HepG2 (cell line): ENCODE measurements around the gene MALRD1. TPM values are rescaled to one million over a fixed set of nuclear protein-coding genes. Genes with fewer than 3 reads are reported as not detected.

Experiments used
- ATAC-seq: fragments of 200-7000 bp; cut with Tn5 transposase; 3 replicates; pipeline ENCODE4 v1.9.1; 2020; ENCODE audit warnings: mild to moderate bottlenecking, moderate library complexity
- BruUV-seq: library from RNA; stranded (reverse); fragments of 400-500 nt; replicated peaks from 2 replicates; lab custom pipeline; 2021; lab: Mats Ljungman, UMichigan
- CTCF ChIA-PET: fragments of 300-600 bp; formaldehyde crosslinking; extraction: SDS; loops from one replicate; lab custom pipeline; 2021; ENCODE audit warnings: low total read pairs, inconsistent platforms, low intra/inter-chr PET ratio; lab: Yijun Ruan, JAX
- POLR2A ChIA-PET: fragments of 350-600 bp; sonication (Branson Sonifier 250); formaldehyde crosslinking; loops from one replicate; lab custom pipeline; 2020; ENCODE audit warnings: antibody characterized with exemption, inconsistent platforms; lab: Yijun Ruan, JAX
- DNase-seq: peaks from one replicate; pipeline ENCODE4 v3.0.0-alpha.2; 2015; ENCODE audit warnings: low spot score
- FAIRE-seq: peaks from 3 replicates; lab custom pipeline; 2011; peaks lifted over from hg19 to GRCh38; lab: Jason Lieb, UNC
- H2AFZ ChIP-seq: one replicate; pipeline ENCODE4 v1.6.1; 2011; ENCODE audit warnings: low read length, inconsistent platforms
- H3K27ac ChIP-seq: fragments of 300-600 bp; 3 replicates; pipeline ENCODE4 v1.8.0; 2011; ENCODE audit warnings: mixed run types, mild to moderate bottlenecking, mixed read lengths, low read length, inconsistent platforms; ENCODE audit not compliant: insufficient read depth; ENCODE audit errors: extremely low read length
- H3K27me3 ChIP-seq, 2 experiments: fragments of 200-600 bp in 1 of 2; 2 replicates in 1 of 2; 3 replicates in 1 of 2; pipeline versions ENCODE4 v1.6.0 to v1.8.0; 2011; ENCODE audit warnings: low read length in 2 of 2, mild to moderate bottlenecking in 2 of 2, moderate library complexity in 2 of 2, inconsistent platforms in 1 of 2; ENCODE audit not compliant: insufficient read depth in 2 of 2, control insufficient read depth in 1 of 2
- H3K36me3 ChIP-seq, 2 experiments: fragments of 200-600 bp in 1 of 2; replicated peaks in 1 of 2; 2 replicates in 1 of 2; 3 replicates in 1 of 2; pipeline versions ENCODE4 v1.5.1 to v1.8.0; 2011; ENCODE audit warnings: low read length in 2 of 2, inconsistent platforms in 1 of 2; ENCODE audit not compliant: insufficient read depth in 2 of 2, control insufficient read depth in 1 of 2
- H3K4me1 ChIP-seq: 2 replicates; pipeline ENCODE4 v1.5.1; 2012; ENCODE audit warnings: low read length, inconsistent platforms; ENCODE audit not compliant: insufficient read depth
- H3K4me2 ChIP-seq: 2 replicates; pipeline ENCODE4 v1.6.0; 2011; ENCODE audit warnings: low read depth, low read length, inconsistent platforms
- H3K4me3 ChIP-seq, 3 experiments: fragments of 200-600 bp in 1 of 3; sonication (generic), shearing (Covaris generic) in 1 of 3; replicated peaks in 1 of 3; 2 replicates each; pipeline ENCODE4 v1.5.1; 2011 to 2016; ENCODE audit warnings: low read length in 3 of 3, inconsistent platforms in 2 of 3, low read depth in 2 of 3, mild to moderate bottlenecking in 2 of 3, control low read depth in 1 of 3, mixed read lengths in 1 of 3; ENCODE audit not compliant: insufficient read depth in 1 of 3
- H3K79me2 ChIP-seq: one replicate; pipeline ENCODE4 v1.6.1; 2011; ENCODE audit warnings: low read length, inconsistent platforms; ENCODE audit not compliant: insufficient read depth
- H3K9ac ChIP-seq: 2 replicates; pipeline ENCODE4 v1.6.0; 2011; ENCODE audit warnings: mild to moderate bottlenecking, low read depth, low read length, inconsistent platforms; ENCODE audit not compliant: insufficient read depth
- H3K9me3 ChIP-seq: 2 replicates; pipeline ENCODE4 v1.5.1; 2012; ENCODE audit warnings: mild to moderate bottlenecking, low read length
- H4K20me1 ChIP-seq: 2 replicates; pipeline ENCODE4 v1.6.0; 2011; ENCODE audit warnings: inconsistent platforms, mild to moderate bottlenecking, low read length, moderate library complexity; ENCODE audit not compliant: insufficient read depth
- CEBPB ChIP-seq: IDR thresholded peaks from 2 replicates; pipeline ENCODE4 v1.6.1; 2011; ENCODE audit warnings: low read depth, low read length, improper control_type of control experiment, borderline replicate concordance
- ERF ChIP-seq: IDR thresholded peaks from 2 replicates; pipeline ENCODE4 v1.6.1; 2018; ENCODE audit warnings: missing biosample characterization, missing genetic modification reagents
- HCFC1 ChIP-seq: fragments of 150-350 bp; IDR thresholded peaks from 2 replicates; pipeline ENCODE4 v1.6.1; 2014; ENCODE audit warnings: low read depth, low read length
- HOXA7 ChIP-seq: sonication (generic); formaldehyde crosslinking; IDR thresholded peaks from 2 replicates; pipeline ENCODE4 v1.8.1; 2022; ENCODE audit warnings: mild to moderate bottlenecking, missing genetic modification reagents, moderate library complexity
- HOXA9 ChIP-seq: sonication (generic); formaldehyde crosslinking; IDR thresholded peaks from 2 replicates; pipeline ENCODE4 v1.8.1; 2022; ENCODE audit warnings: missing genetic modification reagents, mild to moderate bottlenecking, moderate library complexity, borderline replicate concordance
- MATR3 ChIP-seq: sonication (generic); formaldehyde crosslinking; IDR thresholded peaks from 2 replicates; pipeline ENCODE4 v1.4.0; 2020; ENCODE audit warnings: missing genetic modification reagents
- MLLT10 ChIP-seq: sonication (generic); formaldehyde crosslinking; IDR thresholded peaks from 2 replicates; pipeline ENCODE4 v1.4.0; 2020; ENCODE audit warnings: missing genetic modification reagents
- POLR2AphosphoS2 ChIP-seq: IDR thresholded peaks from 2 replicates; pipeline ENCODE4 v1.6.1; 2011; ENCODE audit warnings: low read depth, low read length, improper control_type of control experiment
- RAD21 ChIP-seq: fragments of 450-650 bp; formaldehyde crosslinking; IDR thresholded peaks from 2 replicates; pipeline ENCODE4 v1.5.0; 2020; ENCODE audit warnings: mild to moderate bottlenecking
- SAP130 ChIP-seq: IDR thresholded peaks from 2 replicates; pipeline ENCODE4 v1.6.1; 2016; ENCODE audit warnings: low read depth
- TBL1XR1 ChIP-seq: fragments of 150-350 bp; IDR thresholded peaks from 2 replicates; pipeline ENCODE4 v1.6.1; 2014; ENCODE audit warnings: borderline replicate concordance, low read length; ENCODE audit not compliant: partially characterized antibody
- ZNF101 ChIP-seq: sonication (generic); formaldehyde crosslinking; IDR thresholded peaks from 2 replicates; pipeline ENCODE4 v1.4.0; 2020; ENCODE audit warnings: mild to moderate bottlenecking, low read depth, missing genetic modification reagents, borderline replicate concordance
- ZNF296 ChIP-seq: sonication (generic); formaldehyde crosslinking; conservative IDR thresholded peaks from 2 replicates; pipeline ENCODE4 v1.5.0; 2020; ENCODE audit warnings: mild to moderate bottlenecking, missing genetic modification reagents
- ZNF441 ChIP-seq: sonication (generic); formaldehyde crosslinking; IDR thresholded peaks from 2 replicates; pipeline ENCODE4 v1.7.0; 2021; ENCODE audit warnings: missing genetic modification reagents, borderline replicate concordance
- ZNF562 ChIP-seq: sonication (generic); formaldehyde crosslinking; IDR thresholded peaks from 2 replicates; pipeline ENCODE4 v1.8.0; 2022; ENCODE audit warnings: missing genetic modification reagents, borderline replicate concordance
- ZNF598 ChIP-seq: sonication (generic); formaldehyde crosslinking; IDR thresholded peaks from 2 replicates; pipeline ENCODE4 v1.5.1; 2020; ENCODE audit warnings: mild to moderate bottlenecking, missing genetic modification reagents, borderline replicate concordance
- ZNF776 ChIP-seq: sonication (generic); formaldehyde crosslinking; IDR thresholded peaks from 2 replicates; pipeline ENCODE4 v1.4.0; 2020; ENCODE audit warnings: mild to moderate bottlenecking, missing genetic modification reagents
- ZNF782 ChIP-seq: sonication (generic); formaldehyde crosslinking; IDR thresholded peaks from 2 replicates; pipeline ENCODE4 v1.4.0; 2020; ENCODE audit warnings: missing genetic modification reagents, mild to moderate bottlenecking, borderline replicate concordance
- WGBS: methylation state at CpG from one replicate; pipeline ENCODE4 v1.1.6; 2017; ENCODE audit warnings: low lambda C conversion rate; 5-methylcytosine and 5-hydroxymethylcytosine counted together
- in situ Hi-C: cut with HindIII; loops from 2 replicates; pipeline ENCODE4 v1.10.0; 2017; ENCODE audit warnings: low pct_unique_long_range_greater_than_20kb; ENCODE audit not compliant: extremely low pct_ligation_motif_present
- intact Hi-C: fragments of 100-400 bp; cut with micrococcal nuclease; formaldehyde crosslinking; loops from one replicate; pipeline ENCODE4 v1.10.0; 2022; ENCODE audit not compliant: unreplicated experiment
- polyA plus RNA-seq, 8 experiments: library from polyadenylated mRNA; depleted of rRNA in 3 of 8; stranded (reverse) in 7 of 8; unstranded in 1 of 8; fragments of >200 nt; fragmentation: Illumina TruSeq in 4 of 8; extraction: Trizol in 4 of 8; gene quantifications; 2 replicates each; pipeline versions ENCODE4 v1.2.1 to v1.2.3, GENCODE V29; 2011 to 2016; ENCODE audit warnings: low read depth in 4 of 8, missing spikeins in 1 of 8, mixed read lengths in 1 of 8; ENCODE audit not compliant: insufficient read depth in 1 of 8
- total RNA-seq, 5 experiments: library from RNA; depleted of rRNA; stranded (reverse); fragments of >200 nt; fragmentation: Illumina TruSeq; extraction: Trizol; gene quantifications; 2 replicates each; pipeline ENCODE4 v1.2.3, GENCODE V29; 2016; ENCODE audit warnings: low read depth in 1 of 5

Gene MALRD1
- total and polyA plus RNA-seq, 2 of the 13 experiments (the other 11 are each of a cell fraction or from before 2014, with no cell fraction given), result 5.7 to 15.4 TPM

DNA sequence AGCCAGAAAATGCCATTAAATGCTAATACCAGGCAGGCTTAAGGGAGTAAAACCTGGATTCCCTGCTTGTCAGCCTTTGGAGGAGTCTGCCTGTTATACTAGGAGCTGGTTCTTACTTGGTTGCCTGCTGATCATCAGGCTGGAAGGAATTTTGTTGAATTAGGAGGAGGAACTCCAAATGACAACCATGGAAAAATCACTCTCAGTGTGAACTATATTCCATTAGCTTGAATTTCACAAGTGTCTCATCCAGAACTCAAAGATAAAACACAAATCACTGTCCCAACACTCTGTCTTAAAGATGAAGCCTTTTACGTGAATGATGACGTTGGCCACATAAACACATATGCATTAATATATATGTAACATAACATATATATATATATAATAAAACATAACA, 528.8 kb downstream of the MALRD1 start:
- 36% methylated on average over 2 of the region's 2 CpGs for WGBS
- Histone ChIP-seq H3K9ac (no peak overlapping the region), H2AFZ (no peak overlapping the region), H3K27ac (no peak overlapping the region), H3K4me3 (no peak overlapping the region), H3K4me1 (no peaks in the 10 kb centered on the region), H4K20me1 (no peaks in the 10 kb centered on the region), H3K9me3 (no peaks in the 10 kb centered on the region), H3K79me2 (no peaks in the 10 kb centered on the region), H3K36me3 (no peaks in the 10 kb centered on the region; a peak in 1 of 5 replicates), H3K4me2 (no peak overlapping the region), H3K27me3 (no peaks in the 10 kb centered on the region)
- in situ Hi-C loops, result no loop called here
- DNase-seq, result no peak
- ATAC-seq, result no peak
- no TSS peak for BruUV-seq
- no peak for FAIRE-seq
- POLR2A ChIA-PET, result no interaction called here
- TF ChIP-seq ZNF598 (CRISPR knock-in tag), result no peak
- no peak for TF ChIP-seq MLLT10 (CRISPR knock-in tag)
- TF ChIP-seq ZNF101 (CRISPR knock-in tag), result no peak
- no peak for TF ChIP-seq SAP130 (CRISPR knock-in tag)
- TF ChIP-seq ZNF441 (CRISPR knock-in tag), result no peak
- TF ChIP-seq ZNF562 (CRISPR knock-in tag), result no peak
- TF ChIP-seq ERF (CRISPR knock-in tag), result no peak
- no peak for TF ChIP-seq CEBPB
- TF ChIP-seq HOXA9, result no peak
- TF ChIP-seq MATR3 (CRISPR knock-in tag), result no peak
- TF ChIP-seq HCFC1, result no peak
- no peak for TF ChIP-seq HOXA7 (CRISPR knock-in tag)
- TF ChIP-seq ZNF782 (CRISPR knock-in tag), result no peak
- no peak for TF ChIP-seq ZNF776 (CRISPR knock-in tag)
- TF ChIP-seq ZNF296, result no peak
- no peak for TF ChIP-seq TBL1XR1
- TF ChIP-seq POLR2AphosphoS2, result no peak
- TF ChIP-seq RAD21 (CRISPR knock-in tag), result no peak
- intact Hi-C loops, result no loop called here
- CTCF ChIA-PET, result no interaction called here
